Right lung (tissue), 5 donors: ENCODE results near the gene GTF2H4. TPM values are rescaled to one million over a fixed set of nuclear protein-coding genes. Genes with fewer than 3 reads are reported as not detected.

ENCODE experiments used
- DNase-seq, 2 donors: peaks; one replicate each; pipeline ENCODE4 v3.0.0-alpha.2; 2013
- polyA plus RNA-seq, 5 donors: library from polyadenylated mRNA; unstranded; fragments of 120-200 nt; gene quantifications; one replicate each; pipeline versions ENCODE4 v1.2.1 to v1.2.3, GENCODE V29; 2013; ENCODE audit warnings: inconsistent platforms in 1 of 5, low replicate concordance in 1 of 5; ENCODE audit not compliant: insufficient read length in 5 of 5, insufficient read depth in 1 of 5

The GTF2H4 gene
- polyA plus RNA-seq, 5 donors = 39.8 to 56.2 (median 45.0) TPM

- DNase-seq = no peak
These were observed 26.4 kb upstream of the GTF2H4 start for GRCh38 chr6:30881392-30882203.

DNA sequence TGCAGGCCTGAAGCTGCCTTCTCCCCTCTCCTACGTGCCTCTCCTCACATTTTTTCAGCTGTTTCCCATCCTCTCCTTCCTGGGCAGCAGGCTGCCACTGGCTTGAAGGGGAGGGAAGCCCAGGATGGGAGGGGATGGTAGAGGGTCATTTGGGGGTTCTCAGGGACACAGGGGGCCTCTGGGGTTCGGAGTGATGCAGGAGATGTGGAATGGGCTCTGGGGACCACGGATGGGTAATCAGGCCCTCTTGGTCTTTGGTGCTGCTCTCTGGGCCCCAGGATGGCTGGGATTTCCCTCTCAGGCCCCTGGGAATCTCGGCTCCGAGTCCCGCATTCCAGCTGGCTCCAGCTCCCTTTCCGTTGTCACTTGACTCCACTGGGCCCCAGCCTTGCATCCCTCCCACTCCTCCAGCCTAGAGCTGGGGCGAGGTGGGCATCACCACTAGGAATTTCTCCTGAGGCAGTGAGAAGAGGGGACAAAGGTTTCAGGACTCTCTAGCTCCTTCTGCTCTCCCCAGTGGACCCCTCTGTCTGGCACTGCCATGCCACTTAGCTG is 25.7 kb upstream of the GTF2H4 start:
- DNase-seq = peak; percentile 43 to 54

DNA sequence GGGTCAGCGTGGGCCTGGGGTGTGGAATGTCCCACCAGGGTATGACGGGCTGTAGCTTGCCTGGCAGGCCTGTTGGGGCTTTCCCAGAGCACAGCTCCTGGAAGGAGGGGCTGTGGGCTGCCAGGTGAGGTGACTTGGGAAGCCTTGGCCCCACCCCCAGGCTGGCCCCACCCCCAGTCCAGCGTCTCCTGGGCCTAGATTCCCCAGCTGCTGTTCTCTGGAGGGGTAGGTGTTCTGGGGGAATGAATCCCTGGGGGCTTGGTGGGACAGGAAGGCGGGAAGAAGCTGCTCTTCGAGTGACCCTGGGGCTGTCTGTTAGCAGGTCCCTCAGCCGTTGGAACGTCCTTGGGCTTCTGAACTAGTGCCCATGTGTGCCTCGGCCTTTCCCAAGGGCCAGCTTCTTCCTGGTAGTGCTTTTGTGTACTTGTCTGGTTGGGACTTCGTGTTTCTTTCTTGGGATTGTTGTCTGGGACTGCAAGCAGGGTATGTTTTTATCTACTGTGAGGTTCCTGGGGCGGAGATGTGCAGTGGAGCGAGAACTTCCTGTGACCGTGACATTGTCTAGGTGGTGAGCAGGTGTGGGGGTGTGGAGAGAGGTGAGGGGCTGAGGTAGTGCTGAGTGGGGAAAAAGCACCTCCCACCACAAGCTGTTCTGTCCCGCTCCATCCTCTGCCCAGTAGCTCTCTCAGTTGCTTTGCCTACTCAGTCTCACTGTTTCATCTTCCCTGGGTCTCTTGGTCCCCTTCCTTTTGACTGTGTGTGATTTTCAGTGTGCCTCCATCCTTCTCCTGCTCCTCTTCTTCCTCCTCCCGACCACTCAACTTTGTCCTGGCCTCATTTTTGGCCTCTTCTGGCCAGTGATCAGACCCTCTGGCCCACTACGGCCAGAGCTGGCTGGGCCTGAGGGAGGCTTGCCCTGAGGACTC is 25.0 kb upstream of the GTF2H4 start:
- peak in 1 of 2 donors; percentile 45 for DNase-seq

DNA sequence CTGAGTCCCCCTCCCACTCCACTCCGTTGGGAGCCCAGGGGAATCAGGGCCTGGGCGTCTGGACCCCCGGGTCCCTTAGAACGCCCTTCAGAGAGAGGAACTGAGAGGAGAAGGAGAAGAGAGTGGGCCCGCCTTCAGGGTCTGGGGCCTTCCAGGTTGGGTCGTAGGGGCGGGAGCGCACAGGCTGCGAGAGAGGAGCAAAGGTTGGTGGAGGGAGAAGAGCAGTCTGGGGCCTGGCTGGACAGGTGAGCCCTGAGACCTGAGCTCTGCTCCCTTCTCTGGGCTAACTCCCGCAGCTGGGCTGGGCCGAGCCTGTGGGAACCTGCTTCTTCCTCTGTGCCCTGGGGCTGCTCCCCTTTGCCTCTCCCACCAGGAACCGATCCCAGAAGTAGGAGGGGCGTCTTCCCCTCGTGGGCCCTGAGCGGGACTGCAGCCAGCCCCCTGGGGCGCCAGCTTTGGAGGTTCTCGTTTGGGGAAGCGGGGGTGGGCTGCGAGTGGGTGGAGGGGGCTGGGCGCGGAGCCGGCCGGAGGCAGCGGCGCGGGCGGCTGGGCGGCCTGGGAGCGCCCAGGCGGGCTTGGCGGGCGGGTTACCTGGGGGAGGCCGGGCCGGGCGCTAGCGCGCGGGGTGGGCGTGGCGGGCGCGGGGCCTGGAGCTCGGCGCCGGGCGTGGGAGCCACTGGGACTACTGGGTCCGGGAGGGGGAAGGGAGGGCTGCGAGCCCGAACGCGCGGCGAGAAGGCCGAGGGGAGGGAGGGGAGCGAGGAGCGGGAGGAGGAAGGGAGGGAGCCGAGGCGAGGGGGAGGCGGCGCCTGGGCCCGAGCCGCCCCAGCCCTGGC is 24.1 kb upstream of the GTF2H4 start, which contains the start of gene DDR1:
Gene DDR1 (plus strand): TSS at position 835 of the 836 bp plus-strand sequence. CDS start 4,211 bp downstream, outside the sequence.
- DNase-seq = peak; percentile 83 to 84

GRCh38 chr6:30884521-30885480 is 23.2 kb upstream of the GTF2H4 start:
- DNase-seq = peak in 1 of 2 donors; percentile 37

- DNase-seq = peak in 1 of 2 donors; percentile 42
These were observed 22.5 kb upstream of the GTF2H4 start for GRCh38 chr6:30885481-30885998.

GRCh38 chr6:30885999-30886896 is 21.8 kb upstream of the GTF2H4 start:
- DNase-seq = no peak

GRCh38 chr6:30886897-30887255 is 21.1 kb upstream of the GTF2H4 start:
- DNase-seq = no peak

DNA sequence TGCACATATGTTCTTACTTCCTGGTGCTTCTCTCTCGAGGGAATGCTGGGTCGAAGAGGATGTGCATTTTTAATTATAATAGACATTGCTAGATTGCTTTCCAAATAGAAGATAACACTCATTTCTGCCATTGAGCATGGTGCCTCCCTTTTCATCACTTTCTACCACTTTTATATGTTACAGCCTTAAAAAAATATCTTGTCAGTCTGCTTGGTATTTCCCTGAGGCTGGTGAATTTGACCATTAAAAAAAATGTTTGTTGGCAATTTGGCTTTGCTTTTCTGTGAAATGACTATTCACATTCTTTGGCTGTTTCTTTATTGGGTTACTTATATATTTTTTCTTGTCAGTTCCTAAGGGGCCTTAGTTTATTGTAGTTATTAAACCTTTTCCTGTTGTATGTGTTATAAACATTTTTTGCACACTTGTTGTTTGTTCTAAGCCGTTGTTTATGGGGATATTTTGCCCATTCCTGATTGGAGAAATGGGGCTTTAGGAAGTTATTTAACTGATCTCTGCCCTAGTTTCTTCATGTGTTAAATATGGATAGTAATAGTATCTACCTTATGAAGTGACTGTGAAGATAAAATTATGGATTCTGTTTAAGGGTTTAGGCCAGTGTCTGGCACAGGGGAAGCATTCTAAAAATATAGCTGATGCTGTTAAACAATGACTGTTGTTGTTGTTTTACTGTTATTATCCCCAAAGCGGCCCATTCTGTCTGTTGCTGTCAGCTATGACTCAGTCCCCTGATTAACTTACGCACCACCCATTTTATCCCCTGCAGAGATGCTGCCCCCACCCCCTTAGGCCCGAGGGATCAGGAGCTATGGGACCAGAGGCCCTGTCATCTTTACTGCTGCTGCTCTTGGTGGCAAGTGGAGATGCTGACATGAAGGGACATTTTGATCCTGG is 19.8 kb upstream of the GTF2H4 start:
- DNase-seq = peak in 1 of 2 donors; percentile 42

- DNase-seq = no peak
These were observed 19.1 kb upstream of the GTF2H4 start for GRCh38 chr6:30888816-30889495.

GRCh38 chr6:30889496-30889885 is 18.5 kb upstream of the GTF2H4 start:
- DNase-seq = no peak

DNA sequence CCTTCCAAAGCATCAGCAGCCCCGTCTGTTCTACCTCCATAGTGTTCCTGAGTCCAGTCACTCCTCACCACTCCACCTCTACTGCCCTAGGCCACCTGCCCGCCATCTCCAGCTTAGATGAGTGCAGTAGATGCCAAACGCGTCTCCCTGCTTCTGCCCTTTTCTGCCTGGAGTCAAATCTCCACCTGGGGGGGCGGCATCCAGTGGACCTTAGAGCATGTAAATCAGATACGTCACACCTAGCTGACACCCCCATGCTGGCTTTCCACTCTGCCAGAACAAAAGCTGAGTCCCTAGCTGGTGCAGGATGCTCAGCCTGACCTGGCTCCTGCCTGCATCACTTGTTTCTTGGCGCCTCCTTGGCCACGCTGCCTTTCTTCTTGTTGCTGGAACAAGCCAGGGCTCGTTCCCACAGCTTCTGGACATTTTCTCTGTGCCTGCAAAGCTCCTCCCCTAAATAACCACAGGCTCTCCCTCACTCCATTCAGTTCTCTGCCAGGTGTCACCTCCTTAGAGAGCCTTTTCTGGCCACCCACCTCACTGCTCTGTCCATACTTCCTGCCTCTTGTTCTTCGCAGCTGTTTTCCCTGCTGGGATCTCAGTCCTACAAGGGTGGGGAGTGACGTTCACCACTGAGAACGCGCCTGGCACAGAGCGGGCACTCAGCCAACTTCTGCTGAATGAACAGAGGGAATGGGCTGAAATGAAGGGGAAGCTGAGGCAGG is 17.9 kb upstream of the GTF2H4 start:
- DNase-seq = no peak

- no peak for DNase-seq
These were observed 17.2 kb upstream of the GTF2H4 start for GRCh38 chr6:30890646-30891449.

DNA sequence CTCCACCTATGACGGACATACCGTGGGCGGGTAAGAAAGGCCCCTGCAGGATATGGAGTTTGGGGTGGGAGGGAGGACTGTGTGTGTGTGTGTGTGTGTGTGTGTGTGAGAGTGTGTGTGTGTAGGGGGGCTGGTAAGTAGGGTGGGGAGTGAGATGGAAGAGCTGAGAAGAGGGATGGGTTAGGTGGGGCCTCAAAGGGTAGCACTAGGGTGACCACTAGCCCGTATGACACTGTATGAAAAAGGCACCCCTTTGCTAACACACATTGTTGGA is 16.6 kb upstream of the GTF2H4 start:
- DNase-seq = no peak

DNA sequence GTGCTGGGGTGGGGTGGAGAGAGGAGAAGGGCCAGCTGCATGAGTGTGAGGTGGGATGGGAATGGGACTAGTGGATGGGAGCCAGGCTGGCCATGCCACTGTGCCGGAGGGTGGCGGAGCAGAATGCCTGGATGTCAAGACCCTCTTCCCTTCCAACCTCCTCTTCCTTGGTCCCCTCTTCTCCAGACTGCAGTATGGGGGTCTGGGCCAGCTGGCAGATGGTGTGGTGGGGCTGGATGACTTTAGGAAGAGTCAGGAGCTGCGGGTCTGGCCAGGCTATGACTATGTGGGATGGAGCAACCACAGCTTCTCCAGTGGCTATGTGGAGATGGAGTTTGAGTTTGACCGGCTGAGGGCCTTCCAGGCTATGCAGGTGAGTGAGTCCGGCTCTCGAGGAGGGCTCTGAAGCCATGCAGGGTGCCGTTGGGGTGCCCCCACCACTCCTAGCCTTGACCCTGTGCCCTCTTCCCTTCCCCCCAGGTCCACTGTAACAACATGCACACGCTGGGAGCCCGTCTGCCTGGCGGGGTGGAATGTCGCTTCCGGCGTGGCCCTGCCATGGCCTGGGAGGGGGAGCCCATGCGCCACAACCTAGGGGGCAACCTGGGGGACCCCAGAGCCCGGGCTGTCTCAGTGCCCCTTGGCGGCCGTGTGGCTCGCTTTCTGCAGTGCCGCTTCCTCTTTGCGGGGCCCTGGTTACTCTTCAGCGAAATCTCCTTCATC is 16.0 kb upstream of the GTF2H4 start:
- no peak for DNase-seq
